AG09319 (cell line): Measurements from ENCODE around the gene WDR35.
"Not testable (repeated sequence)": the region's sequence is repeated elsewhere in the genome, so short reads cannot be mapped to it uniquely, and the experiment has no call there.

Source experiments
- DNase-seq: peaks from one replicate; pipeline ENCODE4 v3.0.0-alpha.2; 2010; ENCODE audit warnings: low read depth; ENCODE audit errors: extremely low read depth
- TF ChIP-seq, protein P1 (sequence below): IDR thresholded peaks from 2 replicates; pipeline ENCODE4 v1.5.1; 2011; ENCODE audit warnings: low read depth, mild to moderate bottlenecking, inconsistent platforms, low read length, moderate library complexity

WDR35 gene

DNA sequence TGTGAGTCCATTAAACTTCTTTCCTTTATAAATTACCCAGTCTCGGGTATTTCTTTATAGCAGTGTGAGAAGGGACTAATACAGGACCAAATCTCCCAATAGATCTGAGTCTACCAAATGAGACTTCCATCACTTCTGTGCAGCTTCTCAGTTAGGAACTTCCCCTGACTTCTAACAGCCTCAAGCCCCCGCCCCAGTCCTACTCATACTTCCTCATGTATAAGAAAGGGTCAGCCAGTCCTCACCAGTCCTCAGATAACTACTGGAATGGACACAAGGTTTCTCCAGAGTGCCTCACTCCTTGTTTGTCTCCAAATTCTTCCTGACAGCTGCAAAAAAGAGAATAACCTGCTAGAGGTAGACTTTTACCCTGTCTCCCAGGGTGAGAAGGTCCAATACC lies 107.6 kb downstream of the WDR35 start:
- DNase-seq: no peak
- TF ChIP-seq, protein P1, sequence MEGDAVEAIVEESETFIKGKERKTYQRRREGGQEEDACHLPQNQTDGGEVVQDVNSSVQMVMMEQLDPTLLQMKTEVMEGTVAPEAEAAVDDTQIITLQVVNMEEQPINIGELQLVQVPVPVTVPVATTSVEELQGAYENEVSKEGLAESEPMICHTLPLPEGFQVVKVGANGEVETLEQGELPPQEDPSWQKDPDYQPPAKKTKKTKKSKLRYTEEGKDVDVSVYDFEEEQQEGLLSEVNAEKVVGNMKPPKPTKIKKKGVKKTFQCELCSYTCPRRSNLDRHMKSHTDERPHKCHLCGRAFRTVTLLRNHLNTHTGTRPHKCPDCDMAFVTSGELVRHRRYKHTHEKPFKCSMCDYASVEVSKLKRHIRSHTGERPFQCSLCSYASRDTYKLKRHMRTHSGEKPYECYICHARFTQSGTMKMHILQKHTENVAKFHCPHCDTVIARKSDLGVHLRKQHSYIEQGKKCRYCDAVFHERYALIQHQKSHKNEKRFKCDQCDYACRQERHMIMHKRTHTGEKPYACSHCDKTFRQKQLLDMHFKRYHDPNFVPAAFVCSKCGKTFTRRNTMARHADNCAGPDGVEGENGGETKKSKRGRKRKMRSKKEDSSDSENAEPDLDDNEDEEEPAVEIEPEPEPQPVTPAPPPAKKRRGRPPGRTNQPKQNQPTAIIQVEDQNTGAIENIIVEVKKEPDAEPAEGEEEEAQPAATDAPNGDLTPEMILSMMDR: no peak

DNA sequence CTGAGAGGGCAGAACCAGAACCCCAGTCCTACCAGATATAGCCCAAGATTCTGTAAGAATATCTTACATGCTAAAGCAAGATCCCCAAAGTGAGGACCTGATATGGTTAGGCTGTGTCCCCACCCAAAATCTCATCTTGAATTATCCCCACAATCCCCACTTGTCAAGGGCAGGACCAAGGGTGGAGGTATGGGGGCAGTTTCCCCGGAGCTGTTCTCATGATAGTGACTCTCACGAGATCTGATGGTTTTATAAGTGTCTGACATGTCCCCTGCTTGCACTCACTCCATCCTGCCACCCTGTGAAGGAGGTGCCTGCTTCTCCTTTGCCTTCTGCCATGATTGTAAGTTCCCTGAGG lies 108.0 kb downstream of the WDR35 start:
- DNase-seq: no peak
- TF ChIP-seq, protein P1: no peak

DNA sequence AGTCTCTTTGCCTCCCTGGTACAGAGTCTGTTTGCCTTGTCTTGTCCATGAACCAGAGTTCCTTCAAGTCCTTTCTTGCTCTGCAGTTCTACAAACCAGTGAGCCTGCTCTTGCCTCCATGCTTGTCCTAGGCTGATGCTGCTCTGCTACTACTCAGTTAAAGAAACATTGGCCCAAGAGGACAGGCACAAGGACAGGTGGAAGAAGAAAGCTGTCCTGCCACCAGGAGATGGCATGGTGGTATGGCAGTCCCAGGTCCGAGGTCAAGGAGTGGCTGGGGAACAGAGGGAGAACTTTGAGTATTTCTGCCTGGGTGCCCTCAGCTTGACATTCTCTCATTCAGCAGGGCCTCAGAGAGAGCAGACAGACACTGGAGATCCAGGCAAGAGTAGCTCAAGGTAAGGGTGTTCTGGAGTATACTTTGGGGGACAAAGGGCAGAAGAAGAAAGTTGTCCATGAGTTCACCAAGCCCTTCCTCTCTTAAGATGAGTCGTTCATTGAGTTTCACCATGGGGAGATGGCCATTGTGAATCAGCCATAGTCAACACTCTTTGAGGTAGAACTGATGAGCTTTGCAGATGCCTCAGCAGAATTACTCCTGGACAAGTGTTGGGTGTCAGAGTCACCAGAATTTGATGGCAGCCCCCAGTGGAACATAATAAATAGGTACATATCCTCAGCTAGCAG lies 108.5 kb downstream of the WDR35 start:
- DNase-seq: no peak
- TF ChIP-seq, protein P1: no peak

DNA sequence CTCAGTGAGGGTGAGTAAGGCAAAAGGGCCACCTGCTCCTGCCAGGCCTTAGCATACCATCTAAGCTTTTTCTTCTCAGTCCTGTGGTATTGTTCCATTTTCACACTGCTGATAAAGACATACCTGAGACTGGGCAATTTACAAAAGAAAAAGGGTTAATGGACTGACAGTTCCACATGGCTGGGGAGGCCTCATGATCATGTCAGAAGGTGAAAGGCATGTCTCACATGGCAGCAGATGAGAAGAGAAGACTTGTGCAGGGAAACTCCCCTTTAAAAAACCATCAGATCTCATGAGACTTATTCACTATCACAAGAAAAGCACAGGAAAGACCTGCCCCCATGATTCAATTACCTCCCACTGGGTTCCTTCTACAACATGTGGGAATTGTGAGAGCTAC lies 109.7 kb downstream of the WDR35 start:
- DNase-seq: not testable (repeated sequence)

DNA sequence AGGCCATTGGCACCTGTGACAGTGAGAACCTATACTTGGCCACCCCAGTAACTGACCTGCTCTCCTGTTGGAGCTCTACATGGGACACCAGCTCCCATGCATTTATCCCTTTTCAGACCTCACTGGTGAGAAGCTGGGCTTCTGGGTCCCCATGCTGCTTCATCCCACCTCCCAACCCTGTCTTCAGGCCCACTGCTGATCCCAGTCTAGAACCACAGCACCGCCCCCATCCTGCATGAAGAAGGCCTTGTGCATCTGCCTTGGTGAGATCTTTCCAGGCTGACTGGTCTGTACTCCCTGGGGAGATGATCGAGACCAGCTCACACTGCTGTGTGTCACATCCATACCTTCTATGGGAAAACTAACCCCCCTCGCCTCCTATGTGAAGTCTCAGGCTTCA lies 110.8 kb downstream of the WDR35 start:
- no peak for DNase-seq
- TF ChIP-seq, protein P1: no peak

DNA sequence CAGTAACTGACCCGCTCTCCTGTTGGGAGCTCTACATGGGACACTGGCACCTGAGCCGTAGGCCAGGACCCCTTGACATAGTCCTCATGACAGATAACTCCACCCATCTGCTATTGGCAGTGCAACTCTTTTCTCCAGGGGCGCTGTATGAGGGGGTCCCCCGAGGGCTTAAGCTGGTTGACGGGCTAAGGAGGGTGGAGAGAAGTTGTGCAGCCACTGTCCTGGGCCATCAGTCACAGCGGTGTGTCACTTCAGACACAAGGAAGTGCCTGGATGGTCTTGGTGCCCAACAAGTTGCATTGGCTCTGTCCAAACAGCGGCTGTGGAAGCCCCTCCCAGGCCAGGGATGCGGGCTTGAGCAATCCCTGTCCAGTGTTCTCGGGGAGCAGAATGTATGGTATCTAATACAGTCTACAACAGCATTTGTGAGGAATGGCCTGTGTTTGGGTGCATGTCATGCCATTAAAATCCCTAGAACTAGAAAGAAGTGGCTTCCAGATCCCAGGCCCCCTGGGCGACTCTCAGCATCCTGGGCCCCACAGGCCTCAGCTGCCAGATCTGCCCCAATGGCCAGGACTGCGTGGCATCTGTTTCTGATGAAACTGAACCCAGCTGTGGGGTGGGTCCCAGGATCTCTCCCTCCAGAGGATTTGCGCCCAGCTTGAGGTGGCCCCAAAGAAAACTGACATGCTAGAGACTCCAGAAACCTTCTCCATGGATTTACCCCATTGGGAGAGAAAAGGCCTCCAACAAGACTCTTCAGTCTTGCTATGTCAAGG lies 111.4 kb downstream of the WDR35 start:
- DNase-seq: no peak
- TF ChIP-seq, protein P1: no peak

DNA sequence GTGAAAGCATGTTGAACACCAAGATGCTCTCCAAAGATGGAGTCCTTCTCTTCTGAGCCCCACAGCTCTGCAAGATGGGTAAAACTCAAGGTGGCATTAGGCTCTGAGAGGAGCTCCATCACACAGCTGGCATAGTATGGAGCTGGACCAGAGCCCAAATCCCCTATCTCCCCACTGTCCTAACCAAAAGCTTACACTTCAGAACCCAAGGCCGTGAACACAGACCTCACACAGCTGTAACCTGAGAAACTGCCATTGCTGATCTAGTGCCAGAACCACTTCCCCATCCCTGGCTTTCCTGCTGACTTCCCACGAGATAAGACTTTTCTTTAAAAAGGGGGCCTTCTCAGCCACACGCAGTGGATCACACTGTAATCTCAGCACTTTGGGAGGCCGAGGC lies 113.2 kb downstream of the WDR35 start:
- TF ChIP-seq, protein P1: no peak
- no peak for DNase-seq

DNA sequence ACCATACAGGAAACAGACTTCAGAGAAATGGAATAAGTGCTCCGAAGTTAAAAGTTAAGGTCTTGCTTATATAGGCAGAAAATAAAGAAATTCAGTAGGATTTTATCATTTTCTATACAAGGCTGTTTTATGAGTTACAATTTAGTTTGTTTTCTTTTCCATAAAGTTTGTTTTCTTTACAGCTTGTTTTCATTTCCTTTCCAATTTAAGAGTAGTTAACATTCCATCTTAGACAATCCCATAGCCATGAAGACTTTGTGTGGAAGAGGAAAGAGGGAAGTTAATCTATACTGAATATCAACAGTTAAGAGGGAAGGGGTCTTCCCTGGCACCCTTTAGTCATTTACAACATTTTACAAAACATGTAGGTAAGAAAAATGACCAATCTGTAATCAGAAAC lies 114.6 kb downstream of the WDR35 start:
- TF ChIP-seq, protein P1: no peak
- no peak for DNase-seq
